H54 (cell line): ENCODE results near the gene RTTN.

Experiments
- DNase-seq: peaks from one replicate; pipeline ENCODE4 v3.0.0; 2011; ENCODE audit warnings: low spot score, mixed read lengths; ENCODE audit not compliant: insufficient read length
- FAIRE-seq: peaks from 3 replicates; lab custom pipeline; 2011; peaks lifted over from hg19 to GRCh38; lab: Jason Lieb, UNC
- POLR2A ChIP-seq: IDR thresholded peaks from 2 replicates; pipeline ENCODE4 v1.6.1; 2011; ENCODE audit warnings: low read depth, mild to moderate bottlenecking, low read length

The RTTN gene

GRCh38 chr18:70190529-70190928 lies 15.0 kb downstream of the RTTN start:
- no peak for TF ChIP-seq POLR2A
- DNase-seq (no peak), FAIRE-seq (no peak)

GRCh38 chr18:70188113-70188512 lies 17.4 kb downstream of the RTTN start:
- FAIRE-seq: no peak
- no peak for TF ChIP-seq POLR2A
- DNase-seq: no peak

GRCh38 chr18:70183441-70183840 lies 22.0 kb downstream of the RTTN start:
- peak; percentile 68 for FAIRE-seq
- no peak for TF ChIP-seq POLR2A
- no peak for DNase-seq

- DNase-seq: no peak
- FAIRE-seq: no peak
Observed at GRCh38 chr18:70182548-70182947, 22.9 kb downstream of the RTTN start.

GRCh38 chr18:70181725-70182124 lies 23.8 kb downstream of the RTTN start:
- FAIRE-seq: no peak
- no peak for TF ChIP-seq POLR2A
- DNase-seq: no peak

More at GRCh38 chr18:70182548-70182947, 22.9 kb downstream of the RTTN start:
- no peak for TF ChIP-seq POLR2A

GRCh38 chr18:70181015-70181414 lies 24.5 kb downstream of the RTTN start:
- peak; percentile 96 for FAIRE-seq

GRCh38 chr18:70176537-70176936 lies 28.9 kb downstream of the RTTN start:
- TF ChIP-seq POLR2A: no peak
- FAIRE-seq (no peak), DNase-seq (no peak)

More at GRCh38 chr18:70181015-70181414, 24.5 kb downstream of the RTTN start:
- no peak for TF ChIP-seq POLR2A
- DNase-seq: peak; percentile 16

- no peak for TF ChIP-seq POLR2A
- DNase-seq: no peak
- no peak for FAIRE-seq
Observed at GRCh38 chr18:70175216-70175615, 30.3 kb downstream of the RTTN start.

GRCh38 chr18:70172225-70172624 lies 33.3 kb downstream of the RTTN start:
- DNase-seq (no peak), FAIRE-seq (no peak)
- TF ChIP-seq POLR2A: no peak

GRCh38 chr18:70169747-70170146 lies 35.7 kb downstream of the RTTN start:
- FAIRE-seq: no peak
- TF ChIP-seq POLR2A: no peak
- DNase-seq: no peak

- no peak for TF ChIP-seq POLR2A
- DNase-seq: no peak
- FAIRE-seq: no peak
Observed at GRCh38 chr18:70166668-70167067, 38.8 kb downstream of the RTTN start.

GRCh38 chr18:70165936-70166335 lies 39.6 kb downstream of the RTTN start:
- no peak for TF ChIP-seq POLR2A
- FAIRE-seq: no peak
- DNase-seq: no peak

GRCh38 chr18:70160073-70160678 lies 45.3 kb downstream of the RTTN start:
- no peak for TF ChIP-seq POLR2A
- peak; percentile 55 for FAIRE-seq
- DNase-seq: no peak

- no peak for DNase-seq
- no peak for FAIRE-seq
- TF ChIP-seq POLR2A: no peak
Observed at GRCh38 chr18:70158992-70159717, 46.3 kb downstream of the RTTN start.

GRCh38 chr18:70156886-70157285 lies 48.6 kb downstream of the RTTN start:
- no peak for TF ChIP-seq POLR2A
- no peak for DNase-seq
- no peak for FAIRE-seq
